Spleen (tissue), 13 donors: ENCODE data around the gene FAM120B. TPM values are rescaled to one million over a fixed set of nuclear protein-coding genes. Genes with fewer than 3 reads are reported as not detected.

Source experiments
- DNase-seq: peaks from one replicate; pipeline ENCODE4 v3.0.0-alpha.2; 2020
- H3K27ac ChIP-seq, 8 donors: fragments of 200-600 bp; sonication (generic) in 7 of 8; 1 replicate in 4 of 8; 2 replicates in 4 of 8; pipeline versions ENCODE4 v1.5.0 to v1.8.0; 2016 to 2021; ENCODE audit warnings: inconsistent platforms in 4 of 8, mild to moderate bottlenecking in 4 of 8, moderate library complexity in 1 of 8
- H3K27me3 ChIP-seq, 7 donors: fragments of 200-600 bp; sonication (generic) in 6 of 7; replicated peaks in 1 of 7; 1 replicate in 4 of 7; 2 replicates in 3 of 7; pipeline versions ENCODE4 v1.5.0 to v1.8.0; 2016 to 2021; ENCODE audit warnings: inconsistent platforms in 3 of 7, mild to moderate bottlenecking in 1 of 7
- H3K36me3 ChIP-seq, 6 donors: fragments of 200-600 bp; sonication (generic) in 5 of 6; 1 replicate in 4 of 6; 2 replicates in 2 of 6; pipeline versions ENCODE4 v1.5.0 to v1.8.0; 2016 to 2021; ENCODE audit warnings: inconsistent platforms in 2 of 6
- H3K4me1 ChIP-seq, 6 donors: fragments of 200-600 bp; sonication (generic) in 5 of 6; 1 replicate in 3 of 6; 2 replicates in 3 of 6; pipeline versions ENCODE4 v1.5.0 to v1.8.0; 2016 to 2021; ENCODE audit warnings: inconsistent platforms in 3 of 6
- H3K4me3 ChIP-seq, 8 donors: fragments of 200-600 bp; sonication (generic) in 7 of 8; 1 replicate in 4 of 8; 2 replicates in 4 of 8; pipeline versions ENCODE4 v1.5.0 to v1.8.0; 2016 to 2021; ENCODE audit warnings: inconsistent platforms in 4 of 8, mild to moderate bottlenecking in 4 of 8, moderate library complexity in 2 of 8
- H3K9me3 ChIP-seq, 8 donors: fragments of 200-600 bp; sonication (generic) in 7 of 8; 1 replicate in 4 of 8; 2 replicates in 4 of 8; pipeline versions ENCODE4 v1.5.0 to v1.8.0; 2016 to 2021; ENCODE audit warnings: inconsistent platforms in 4 of 8
- CTCF ChIP-seq, 11 experiments: fragments of 200-600 bp in 7 of 11; fragments of 450-650 bp in 4 of 11; sonication (generic) in 4 of 11; IDR thresholded peaks in 8 of 11; conservative IDR thresholded peaks in 3 of 11; 1 replicate in 7 of 11; 2 replicates in 4 of 11; pipeline versions ENCODE4 v1.4.0 to v1.8.0; 2016 to 2021; ENCODE audit warnings: antibody characterized with exemption in 11 of 11, inconsistent platforms in 4 of 11, mild to moderate bottlenecking in 1 of 11
- POLR2A ChIP-seq, 3 donors: fragments of 450-650 bp; IDR thresholded peaks; one replicate each; pipeline ENCODE4 v1.5.1; 2017; ENCODE audit warnings: antibody characterized with exemption in 3 of 3, mild to moderate bottlenecking in 1 of 3
- POLR2AphosphoS5 ChIP-seq, 3 donors: sonication (generic); formaldehyde crosslinking; IDR thresholded peaks; one replicate each; pipeline ENCODE4 v1.5.1; 2017; ENCODE audit warnings: antibody characterized with exemption in 3 of 3
- WGBS, 5 donors: extraction: QIAGEN DNeasy Blood & Tissue Kit in 3 of 5; methylation state at CpG; one replicate each; pipeline versions ENCODE4 v1.1.5 to v1.1.7; 2013 to 2018; 5-methylcytosine and 5-hydroxymethylcytosine counted together
- intact Hi-C: fragments of 100-400 bp; cut with DNase I; formaldehyde crosslinking; loops from one replicate; pipeline ENCODE4 v1.15.0; 2023; ENCODE audit warnings: low total_unique reads
- long read RNA-seq, 2 donors: transcript quantifications; one replicate each; lab custom pipeline, GENCODE V29; 2026
- polyA plus RNA-seq, 3 donors: library from polyadenylated mRNA; stranded (reverse); fragments of 200-250 nt; gene quantifications; one replicate each; pipeline ENCODE4 v1.2.1, GENCODE V29; 2013
- total RNA-seq, 7 donors: library from RNA; depleted of rRNA in 3 of 7; stranded (reverse); fragments of >200 nt in 3 of 7; fragmentation: NEBNext Ultra II Directional in 4 of 7; extraction: Animal tissue kit (Norgen Biotek cat#: 25700) in 4 of 7; gene quantifications; one replicate each; pipeline versions ENCODE4 v1.1.0 to v1.2.1, GENCODE V29; 2016 to 2021
- donor health status: healthy with polysubstance abuse.
- donor health status: DM: no; HTN: no; CAD: no; lungs with moderate emphysema.
- donor health status: DM: no; HTN: no; CAD: no.
- donor health status: Bipolar disorder and iron deficiency.
- donor health status: healthy.
- donor health status: DM: no; HTN: no; CAD: no.
- donor health status: DM: yes; HTN: yes; CAD: no.

Gene FAM120B
- 10 to 100 TPM; 24.8 to 41.2 (median 27.4) TPM for total RNA-seq
- polyA plus RNA-seq = 1 to 10 TPM; 7.6 to 8.7 (median 8.5) TPM
- long read RNA-seq, donor 1, full-length matches to known transcripts = 1 of 9 reads
- long read RNA-seq, donor 1, partial matches to known transcripts = 8 of 9 reads
- long read RNA-seq, donor 1, other reads (novel, unspliced or antisense) = 0 of 9 reads
- long read RNA-seq, donor 2 = 0 reads

- Histone ChIP-seq H3K9me3 (no peaks in the 10 kb centered on the region), H3K4me1 (peaks cover 21 to 58% (median 47%) of the 10 kb centered on the region in 6 donors), H3K4me3 (peak within 1 kb of the TSS; percentile 65 to 91 (median 86)), H3K36me3 (peaks cover 0 to 9% (median 0%) of the 10 kb centered on the region in 6 donors), H3K27me3 (peaks cover 0 to 4% (median 0%) of the 10 kb centered on the region in 7 donors), H3K27ac (peak within 1 kb of the TSS; percentile 72 to 95 (median 92))
- intact Hi-C loops = no loop called here
- WGBS, 5 donors = 0 to 1% (median 0%) methylated on average over 36 to 97 of the region's 97 CpGs
- peak; percentile 14 to 68 (median 48) for TF ChIP-seq POLR2A (IDR thresholded peaks at IDR 0.05)
- peak; percentile 98 to 99 (median 98) for TF ChIP-seq POLR2AphosphoS5 (IDR thresholded peaks at IDR 0.05)
- peak in 1 of 11 experiments; percentile 31 for TF ChIP-seq CTCF (IDR thresholded peaks at IDR 0.05 in 8 of 11, conservative IDR thresholded peaks at IDR 0.05 in 3 of 11)
- DNase-seq = peak; percentile 100
Measured at GRCh38 chr6:170306324-170307079, at the start of gene FAM120B. TSS of gene FAM120B (plus strand) at chr6:170306758. CDS start at chr6:170317391, 10,633 bp downstream.

- peak; percentile 31 for DNase-seq
- Histone ChIP-seq H3K9me3 (no peaks in the 10 kb centered on the region), H3K27me3 (peaks cover 0 to 46% (median 0%) of the 10 kb centered on the region in 7 donors), H3K4me3 (no peak overlapping the region), H3K27ac (no peak overlapping the region), H3K36me3 (no peaks in the 10 kb centered on the region), H3K4me1 (peaks cover 0 to 12% (median 2%) of the 10 kb centered on the region in 6 donors)
- intact Hi-C loops = no loop called here
- TF ChIP-seq POLR2AphosphoS5 (IDR thresholded peaks at IDR 0.05) (no peak), POLR2A (IDR thresholded peaks at IDR 0.05) (no peak), CTCF (IDR thresholded peaks at IDR 0.05 in 8 of 11, conservative IDR thresholded peaks at IDR 0.05 in 3 of 11) (no peak)
- WGBS, 5 donors = 78 to 88% (median 84%) methylated on average over 3 to 4 of the region's 4 CpGs
Measured at GRCh38 chr6:170257376-170257775, 49.2 kb upstream of the FAM120B start.

DNA sequence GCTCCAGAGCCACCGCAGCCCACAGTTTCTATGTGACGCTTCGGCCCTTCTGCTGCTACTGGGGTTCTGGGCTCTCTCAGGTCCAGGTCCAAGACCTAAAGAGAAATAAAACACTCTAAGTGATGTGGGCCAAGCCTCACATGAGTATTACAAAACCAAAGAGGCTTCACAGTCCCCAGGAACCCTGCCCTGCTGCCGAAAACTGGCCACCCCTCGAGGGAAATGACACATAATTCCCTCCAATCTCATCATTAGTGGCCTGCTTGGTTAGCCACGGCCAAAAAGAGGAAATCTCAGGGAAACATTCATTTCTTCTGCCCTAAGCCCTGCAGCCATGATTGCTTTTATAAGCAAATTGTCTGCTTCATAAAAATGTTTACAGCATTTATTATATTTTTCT is 48.2 kb upstream of the FAM120B start:
- H3K9me3 ChIP-seq = no peaks in the 10 kb centered on the region
- no peaks in the 10 kb centered on the region for H3K36me3 ChIP-seq
- intact Hi-C loops = no loop called here
- WGBS, 5 donors = 68 to 86% (median 78%) methylated on average over 6 of the region's 6 CpGs
- H3K27ac ChIP-seq = no peak overlapping the region
- TF ChIP-seq POLR2AphosphoS5 (IDR thresholded peaks at IDR 0.05) = no peak
- no peak for TF ChIP-seq POLR2A (IDR thresholded peaks at IDR 0.05)
- no peak for TF ChIP-seq CTCF (IDR thresholded peaks at IDR 0.05 in 8 of 11, conservative IDR thresholded peaks at IDR 0.05 in 3 of 11)
- H3K4me3 ChIP-seq = no peak overlapping the region
- H3K27me3 ChIP-seq = peaks cover 0 to 46% (median 4%) of the 10 kb centered on the region in 7 donors
- peaks cover 0 to 17% (median 5%) of the 10 kb centered on the region in 6 donors for H3K4me1 ChIP-seq
- peak; percentile 47 for DNase-seq

DNA sequence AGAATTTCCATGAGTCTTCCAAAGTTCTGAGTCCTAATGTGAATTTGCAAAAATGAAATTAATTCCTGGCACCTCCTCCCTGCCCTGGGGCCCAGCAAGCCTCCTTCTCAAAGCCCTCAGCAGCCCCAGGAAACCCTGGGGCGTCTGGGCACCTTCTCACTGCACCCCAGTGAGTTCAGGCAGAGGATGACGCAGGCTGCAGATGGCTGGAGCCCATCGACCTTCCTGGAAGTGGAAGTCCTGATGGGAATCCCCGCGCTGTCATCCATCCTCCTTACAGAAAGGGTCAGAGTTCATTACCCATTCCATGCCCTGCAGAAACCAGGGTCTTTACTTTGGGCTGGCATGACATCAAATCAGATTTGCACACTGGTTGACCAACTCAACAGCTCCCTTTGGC is 47.3 kb upstream of the FAM120B start:
- DNase-seq = peak; percentile 69
- 60 to 75% (median 69%) methylated on average over 5 of the region's 5 CpGs for WGBS, 5 donors
- intact Hi-C loops = no loop called here

More for the DNA sequence above, 47.3 kb upstream of the FAM120B start:
- H3K27ac ChIP-seq = peak overlapping the region in 1 of 8 donors; percentile 19
- H3K36me3 ChIP-seq = no peaks in the 10 kb centered on the region
- peaks cover 0 to 17% (median 5%) of the 10 kb centered on the region in 6 donors for H3K4me1 ChIP-seq
- H3K27me3 ChIP-seq = peaks cover 0 to 46% (median 8%) of the 10 kb centered on the region in 7 donors
- no peaks in the 10 kb centered on the region for H3K9me3 ChIP-seq
- no peak overlapping the region for H3K4me3 ChIP-seq
- no peak for TF ChIP-seq POLR2AphosphoS5 (IDR thresholded peaks at IDR 0.05)
- TF ChIP-seq CTCF (IDR thresholded peaks at IDR 0.05 in 8 of 11, conservative IDR thresholded peaks at IDR 0.05 in 3 of 11) = no peak
